Measurements from ENCODE around the gene MCUB. TPM values are rescaled to one million over a fixed set of nuclear protein-coding genes. Genes with fewer than 3 reads are reported as not detected.
A peak's percentile ranks its signal among the peaks of the same experiment; 100 is the strongest.

The MCUB gene
- total and polyA plus RNA-seq, 2 donors = 41.2 to 62.3 TPM

GRCh38 chr4:109713500-109713899 is 153.5 kb downstream of the MCUB start:
- H3K36me3 ChIP-seq (ENCODE audit: control insufficient read depth in 2 of 2, insufficient read depth in 2 of 2, low read length in 1 of 2) = peaks cover 0 to 9% of the 10 kb centered on the region in 2 donors
- 93% methylated on average over 3 of the region's 3 CpGs for WGBS
- H3K9me3 ChIP-seq (ENCODE audit: control insufficient read depth in 2 of 2, insufficient read depth in 1 of 2, low read length in 1 of 2) = no peaks in the 10 kb centered on the region
- no peak overlapping the region for H3K27ac ChIP-seq (ENCODE audit: low read depth in 1 of 2, low read length in 1 of 2)
- H3K4me1 ChIP-seq (ENCODE audit: control insufficient read depth in 2 of 2, insufficient read depth in 2 of 2, low read length in 2 of 2) = no peaks in the 10 kb centered on the region
- H3K27me3 ChIP-seq (ENCODE audit: control insufficient read depth in 2 of 2, insufficient read depth in 1 of 2, low read length in 1 of 2) = no peaks in the 10 kb centered on the region
- H3K4me3 ChIP-seq (ENCODE audit: low read length in 2 of 2) = no peak overlapping the region
- no peak for DNase-seq (ENCODE audit: low read depth in 6 of 9, low spot score in 9 of 9)

- no peak overlapping the region for H3K27ac ChIP-seq (ENCODE audit: low read depth in 1 of 2, low read length in 1 of 2)
- H3K27me3 ChIP-seq (ENCODE audit: control insufficient read depth in 2 of 2, insufficient read depth in 1 of 2, low read length in 1 of 2) = no peaks in the 10 kb centered on the region
- no peaks in the 10 kb centered on the region for H3K4me1 ChIP-seq (ENCODE audit: control insufficient read depth in 2 of 2, insufficient read depth in 2 of 2, low read length in 2 of 2)
- no peaks in the 10 kb centered on the region for H3K9me3 ChIP-seq (ENCODE audit: control insufficient read depth in 2 of 2, insufficient read depth in 1 of 2, low read length in 1 of 2)
- no peak for DNase-seq (ENCODE audit: low read depth in 6 of 9, low spot score in 9 of 9)
- 97% methylated on average over 1 of the region's 1 CpG for WGBS
- peaks cover 0 to 9% of the 10 kb centered on the region in 2 donors for H3K36me3 ChIP-seq (ENCODE audit: control insufficient read depth in 2 of 2, insufficient read depth in 2 of 2, low read length in 1 of 2)
- H3K4me3 ChIP-seq (ENCODE audit: low read length in 2 of 2) = no peak overlapping the region
These were observed 158.7 kb downstream of the MCUB start for GRCh38 chr4:109718759-109719158.

- DNase-seq (ENCODE audit: low read depth in 6 of 9, low spot score in 9 of 9) = no peak
- Histone ChIP-seq H3K9me3 (ENCODE audit: control insufficient read depth in 2 of 2, insufficient read depth in 1 of 2, low read length in 1 of 2) (no peaks in the 10 kb centered on the region), H3K4me1 (ENCODE audit: control insufficient read depth in 2 of 2, insufficient read depth in 2 of 2, low read length in 2 of 2) (no peaks in the 10 kb centered on the region), H3K27ac (ENCODE audit: low read depth in 1 of 2, low read length in 1 of 2) (no peak overlapping the region), H3K4me3 (ENCODE audit: low read length in 2 of 2) (no peak overlapping the region), H3K27me3 (ENCODE audit: control insufficient read depth in 2 of 2, insufficient read depth in 1 of 2, low read length in 1 of 2) (no peaks in the 10 kb centered on the region), H3K36me3 (ENCODE audit: control insufficient read depth in 2 of 2, insufficient read depth in 2 of 2, low read length in 1 of 2) (peaks cover 0 to 9% of the 10 kb centered on the region in 2 donors)
- 98% methylated on average over 4 of the region's 4 CpGs for WGBS
These were observed 159.6 kb downstream of the MCUB start for GRCh38 chr4:109719604-109720003.

- 98% methylated on average over 7 of the region's 7 CpGs for WGBS
- Histone ChIP-seq H3K9me3 (ENCODE audit: control insufficient read depth in 2 of 2, insufficient read depth in 1 of 2, low read length in 1 of 2) (no peaks in the 10 kb centered on the region), H3K4me3 (ENCODE audit: low read length in 2 of 2) (no peak overlapping the region), H3K4me1 (ENCODE audit: control insufficient read depth in 2 of 2, insufficient read depth in 2 of 2, low read length in 2 of 2) (no peaks in the 10 kb centered on the region), H3K36me3 (ENCODE audit: control insufficient read depth in 2 of 2, insufficient read depth in 2 of 2, low read length in 1 of 2) (peaks cover 0 to 9% of the 10 kb centered on the region in 2 donors), H3K27me3 (ENCODE audit: control insufficient read depth in 2 of 2, insufficient read depth in 1 of 2, low read length in 1 of 2) (no peaks in the 10 kb centered on the region), H3K27ac (ENCODE audit: low read depth in 1 of 2, low read length in 1 of 2) (no peak overlapping the region)
- no peak for DNase-seq (ENCODE audit: low read depth in 6 of 9, low spot score in 9 of 9)
These were observed 161.0 kb downstream of the MCUB start for GRCh38 chr4:109721033-109721432.

GRCh38 chr4:109722357-109722756 is 162.3 kb downstream of the MCUB start:
- no peaks in the 10 kb centered on the region for H3K9me3 ChIP-seq (ENCODE audit: control insufficient read depth in 2 of 2, insufficient read depth in 1 of 2, low read length in 1 of 2)
- H3K36me3 ChIP-seq (ENCODE audit: control insufficient read depth in 2 of 2, insufficient read depth in 2 of 2, low read length in 1 of 2) = peaks cover 0 to under 1% of the 10 kb centered on the region in 2 donors
- H3K4me3 ChIP-seq (ENCODE audit: low read length in 2 of 2) = no peak overlapping the region
- H3K27me3 ChIP-seq (ENCODE audit: control insufficient read depth in 2 of 2, insufficient read depth in 1 of 2, low read length in 1 of 2) = no peaks in the 10 kb centered on the region
- H3K27ac ChIP-seq (ENCODE audit: low read depth in 1 of 2, low read length in 1 of 2) = no peak overlapping the region
- no peak for DNase-seq (ENCODE audit: low read depth in 6 of 9, low spot score in 9 of 9)
- no peaks in the 10 kb centered on the region for H3K4me1 ChIP-seq (ENCODE audit: control insufficient read depth in 2 of 2, insufficient read depth in 2 of 2, low read length in 2 of 2)

GRCh38 chr4:109723110-109723509 is 163.1 kb downstream of the MCUB start:
- DNase-seq (ENCODE audit: low read depth in 6 of 9, low spot score in 9 of 9) = no peak
- H3K4me1 ChIP-seq (ENCODE audit: control insufficient read depth in 2 of 2, insufficient read depth in 2 of 2, low read length in 2 of 2) = no peaks in the 10 kb centered on the region
- H3K9me3 ChIP-seq (ENCODE audit: control insufficient read depth in 2 of 2, insufficient read depth in 1 of 2, low read length in 1 of 2) = no peaks in the 10 kb centered on the region
- H3K4me3 ChIP-seq (ENCODE audit: low read length in 2 of 2) = no peak overlapping the region
- no peak overlapping the region for H3K27ac ChIP-seq (ENCODE audit: low read depth in 1 of 2, low read length in 1 of 2)
- 94% methylated on average over 2 of the region's 2 CpGs for WGBS
- no peaks in the 10 kb centered on the region for H3K27me3 ChIP-seq (ENCODE audit: control insufficient read depth in 2 of 2, insufficient read depth in 1 of 2, low read length in 1 of 2)
- no peaks in the 10 kb centered on the region for H3K36me3 ChIP-seq (ENCODE audit: control insufficient read depth in 2 of 2, insufficient read depth in 2 of 2, low read length in 1 of 2)

- WGBS = 89% methylated on average over 6 of the region's 6 CpGs
- Histone ChIP-seq H3K36me3 (ENCODE audit: control insufficient read depth in 2 of 2, insufficient read depth in 2 of 2, low read length in 1 of 2) (no peaks in the 10 kb centered on the region), H3K27ac (ENCODE audit: low read depth in 1 of 2, low read length in 1 of 2) (no peak overlapping the region), H3K4me3 (ENCODE audit: low read length in 2 of 2) (no peak overlapping the region), H3K27me3 (ENCODE audit: control insufficient read depth in 2 of 2, insufficient read depth in 1 of 2, low read length in 1 of 2) (peaks cover 0 to 6% of the 10 kb centered on the region in 2 donors), H3K9me3 (ENCODE audit: control insufficient read depth in 2 of 2, insufficient read depth in 1 of 2, low read length in 1 of 2) (no peaks in the 10 kb centered on the region), H3K4me1 (ENCODE audit: control insufficient read depth in 2 of 2, insufficient read depth in 2 of 2, low read length in 2 of 2) (peaks cover 0 to 10% of the 10 kb centered on the region in 2 donors)
- DNase-seq (ENCODE audit: low read depth in 6 of 9, low spot score in 9 of 9) = no peak
These were observed 168.3 kb downstream of the MCUB start for GRCh38 chr4:109728385-109728784.

- H3K9me3 ChIP-seq (ENCODE audit: control insufficient read depth in 2 of 2, insufficient read depth in 1 of 2, low read length in 1 of 2) = no peaks in the 10 kb centered on the region
- WGBS = 2% methylated on average over 25 of the region's 25 CpGs
- DNase-seq (ENCODE audit: low read depth in 6 of 9, low spot score in 9 of 9) = peak in 3 of 9 donors; percentile 9 to 46 (median 11)
- H3K4me3 ChIP-seq (ENCODE audit: low read length in 2 of 2) = peak overlapping the region; percentile 55 to 84
- peaks cover 0 to 10% of the 10 kb centered on the region in 2 donors for H3K4me1 ChIP-seq (ENCODE audit: control insufficient read depth in 2 of 2, insufficient read depth in 2 of 2, low read length in 2 of 2)
- no peaks in the 10 kb centered on the region for H3K36me3 ChIP-seq (ENCODE audit: control insufficient read depth in 2 of 2, insufficient read depth in 2 of 2, low read length in 1 of 2)
- H3K27me3 ChIP-seq (ENCODE audit: control insufficient read depth in 2 of 2, insufficient read depth in 1 of 2, low read length in 1 of 2) = peaks cover 0 to 6% of the 10 kb centered on the region in 2 donors
- H3K27ac ChIP-seq (ENCODE audit: low read depth in 1 of 2, low read length in 1 of 2) = no peak overlapping the region
These were observed 169.2 kb downstream of the MCUB start for GRCh38 chr4:109729117-109729717.

GRCh38 chr4:109729718-109730618 is 169.9 kb downstream of the MCUB start, which contains the start of gene PLA2G12A:
PLA2G12A (minus strand) TSS chr4:109730070; CDS start chr4:109729809, 261 bp downstream.
- H3K27me3 ChIP-seq (ENCODE audit: control insufficient read depth in 2 of 2, insufficient read depth in 1 of 2, low read length in 1 of 2) = peaks cover 0 to 6% of the 10 kb centered on the region in 2 donors
- WGBS = under 1% methylated on average over 82 of the region's 83 CpGs
- peak within 1 kb of the TSS; percentile 2 to 80 for H3K27ac ChIP-seq (ENCODE audit: low read depth in 1 of 2, low read length in 1 of 2)
- DNase-seq (ENCODE audit: low read depth in 6 of 9, low spot score in 9 of 9) = peak; percentile 8 to 87 (median 65)
- H3K4me1 ChIP-seq (ENCODE audit: control insufficient read depth in 2 of 2, insufficient read depth in 2 of 2, low read length in 2 of 2) = peaks cover 0 to 10% of the 10 kb centered on the region in 2 donors
- peak within 1 kb of the TSS; percentile 62 to 84 for H3K4me3 ChIP-seq (ENCODE audit: low read length in 2 of 2)
- no peaks in the 10 kb centered on the region for H3K36me3 ChIP-seq (ENCODE audit: control insufficient read depth in 2 of 2, insufficient read depth in 2 of 2, low read length in 1 of 2)
- no peaks in the 10 kb centered on the region for H3K9me3 ChIP-seq (ENCODE audit: control insufficient read depth in 2 of 2, insufficient read depth in 1 of 2, low read length in 1 of 2)
